GM12865 (cell line): ENCODE measurements around the gene NT5DC1.
"Not testable (repeated sequence)": the region's sequence is repeated elsewhere in the genome, so short reads cannot be mapped to it uniquely, and the experiment has no call there.

Experiments used
- DNase-seq: peaks from one replicate; pipeline ENCODE4 v3.0.0; 2010; ENCODE audit warnings: low read depth
- H3K4me3 ChIP-seq: 2 replicates; pipeline ENCODE4 v1.5.1; 2011; ENCODE audit warnings: mild to moderate bottlenecking, low read depth, low read length, control low read depth
- TF ChIP-seq, protein P1 (sequence below): IDR thresholded peaks from 2 replicates; pipeline ENCODE4 v1.5.1; 2011; ENCODE audit warnings: low read length, control low read depth, low read depth, inconsistent platforms; ENCODE audit not compliant: insufficient read depth; ENCODE audit errors: missing control alignments

Gene NT5DC1

DNA sequence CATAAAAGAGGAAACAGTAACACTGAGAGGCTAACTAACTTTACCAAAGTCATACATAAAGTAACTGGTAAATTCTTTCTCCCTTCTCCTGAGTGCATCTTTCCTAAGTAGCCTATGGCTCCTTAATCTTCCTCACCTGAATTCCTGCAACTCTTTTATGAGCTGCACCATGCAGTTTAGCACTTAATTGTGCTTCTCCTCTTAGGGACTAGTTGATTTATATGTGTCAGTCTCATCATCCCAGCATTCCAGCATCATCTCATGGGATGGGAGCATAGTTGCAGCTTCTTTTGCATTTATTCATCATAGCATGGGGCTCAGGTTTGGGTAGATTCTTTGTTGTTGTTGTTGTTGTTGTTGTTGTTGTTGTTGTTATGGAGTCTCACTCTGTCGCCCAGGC is 182.5 kb downstream of the NT5DC1 start:
- no peak overlapping the region for H3K4me3 ChIP-seq
- no peak for DNase-seq
- TF ChIP-seq, protein P1, sequence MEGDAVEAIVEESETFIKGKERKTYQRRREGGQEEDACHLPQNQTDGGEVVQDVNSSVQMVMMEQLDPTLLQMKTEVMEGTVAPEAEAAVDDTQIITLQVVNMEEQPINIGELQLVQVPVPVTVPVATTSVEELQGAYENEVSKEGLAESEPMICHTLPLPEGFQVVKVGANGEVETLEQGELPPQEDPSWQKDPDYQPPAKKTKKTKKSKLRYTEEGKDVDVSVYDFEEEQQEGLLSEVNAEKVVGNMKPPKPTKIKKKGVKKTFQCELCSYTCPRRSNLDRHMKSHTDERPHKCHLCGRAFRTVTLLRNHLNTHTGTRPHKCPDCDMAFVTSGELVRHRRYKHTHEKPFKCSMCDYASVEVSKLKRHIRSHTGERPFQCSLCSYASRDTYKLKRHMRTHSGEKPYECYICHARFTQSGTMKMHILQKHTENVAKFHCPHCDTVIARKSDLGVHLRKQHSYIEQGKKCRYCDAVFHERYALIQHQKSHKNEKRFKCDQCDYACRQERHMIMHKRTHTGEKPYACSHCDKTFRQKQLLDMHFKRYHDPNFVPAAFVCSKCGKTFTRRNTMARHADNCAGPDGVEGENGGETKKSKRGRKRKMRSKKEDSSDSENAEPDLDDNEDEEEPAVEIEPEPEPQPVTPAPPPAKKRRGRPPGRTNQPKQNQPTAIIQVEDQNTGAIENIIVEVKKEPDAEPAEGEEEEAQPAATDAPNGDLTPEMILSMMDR, result no peak

DNA sequence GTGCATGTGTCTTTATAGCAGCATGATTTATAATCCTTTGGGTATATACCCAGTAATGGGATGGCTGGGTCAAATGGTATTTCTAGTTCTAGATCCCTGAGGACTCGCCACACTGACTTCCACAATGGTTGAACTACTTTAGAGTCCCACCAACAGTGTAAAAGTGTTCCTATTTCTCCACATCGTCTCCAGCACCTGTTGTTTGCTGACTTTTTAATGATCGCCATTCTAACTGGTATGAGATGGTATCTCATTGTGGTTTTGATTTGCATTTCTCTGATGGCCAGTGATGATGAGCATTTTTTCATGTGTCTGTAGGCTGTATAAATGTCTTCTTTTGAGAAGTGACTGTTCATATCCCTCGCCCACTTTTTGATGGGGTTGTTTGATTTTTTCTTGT is 184.3 kb downstream of the NT5DC1 start:
- H3K4me3 ChIP-seq, DNase-seq: not testable (repeated sequence)

DNA sequence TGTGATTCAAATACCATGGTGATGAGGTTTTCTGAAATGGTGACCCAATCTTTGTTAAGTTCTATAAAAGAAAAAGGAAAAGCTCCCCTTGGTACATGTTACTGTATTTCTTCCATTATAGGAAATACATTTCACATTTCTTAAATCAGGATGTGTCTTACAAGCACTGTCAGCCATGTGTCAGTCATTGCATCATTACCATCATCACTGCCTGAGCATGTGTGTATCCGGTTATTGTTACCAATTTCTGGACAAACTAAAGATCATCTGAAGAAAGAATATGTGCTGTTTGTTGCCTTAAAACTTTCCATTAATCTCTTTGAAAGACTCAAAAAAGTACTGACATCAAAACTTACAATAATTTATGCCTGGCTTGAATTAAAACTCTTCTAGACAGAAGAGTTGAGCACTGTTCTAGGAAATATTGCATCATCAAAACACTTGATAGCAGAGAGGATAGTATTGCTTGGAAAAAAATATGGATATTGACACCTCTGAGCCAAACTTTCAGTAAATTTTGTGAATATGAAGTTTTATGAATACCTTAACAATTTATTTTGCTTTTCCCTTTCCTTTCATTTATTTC is 186.2 kb downstream of the NT5DC1 start:
- H3K4me3 ChIP-seq, result no peak overlapping the region
- no peak for DNase-seq
- TF ChIP-seq, protein P1, result no peak

DNA sequence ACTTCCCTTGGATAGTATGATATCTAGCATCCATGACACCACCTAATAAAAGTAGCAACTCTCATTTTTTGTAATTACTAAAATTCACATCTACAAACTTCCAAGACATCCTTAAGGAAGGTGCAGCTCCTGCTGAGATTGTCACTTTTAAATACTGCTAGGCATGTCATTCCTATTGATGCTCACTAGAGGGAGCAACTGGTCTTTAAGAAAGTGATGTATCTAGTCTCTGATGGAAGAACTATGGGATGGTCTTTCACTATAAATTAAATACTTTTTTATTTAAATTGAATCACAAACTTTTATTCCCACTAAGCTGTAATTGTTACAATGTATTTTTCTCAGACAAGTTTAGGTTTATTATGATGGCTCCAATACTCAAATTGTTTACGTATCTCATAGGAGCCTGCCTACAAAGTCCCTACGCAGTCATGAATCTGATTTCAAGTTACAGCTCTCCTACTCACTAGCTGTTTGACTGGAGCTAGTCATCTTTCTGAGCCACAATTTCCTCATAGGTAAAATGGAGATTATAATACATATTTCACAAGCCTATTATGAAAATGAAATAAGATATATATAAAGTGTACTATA is 187.1 kb downstream of the NT5DC1 start:
- DNase-seq, result peak; percentile 53
- TF ChIP-seq, protein P1, result peak; percentile 74
- H3K4me3 ChIP-seq, result no peak overlapping the region

DNA sequence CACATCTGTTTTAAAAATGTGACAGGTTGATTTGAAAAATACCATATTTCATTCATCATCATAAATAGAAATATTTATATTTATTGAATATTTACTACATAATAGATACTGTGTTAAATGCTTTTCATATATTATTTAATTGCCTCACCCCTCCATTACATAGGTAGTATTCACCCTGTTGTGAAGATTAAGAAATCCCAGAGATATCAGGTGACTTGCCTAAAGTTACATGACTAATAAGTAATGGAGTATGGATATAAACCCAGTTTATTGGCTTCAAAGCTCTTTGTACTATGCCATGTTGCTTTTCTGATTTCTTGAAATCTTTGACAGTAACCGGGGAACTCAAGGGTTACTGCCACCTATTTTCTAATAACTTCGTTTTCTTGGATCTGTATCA is 189.2 kb downstream of the NT5DC1 start:
- H3K4me3 ChIP-seq, result no peak overlapping the region
- TF ChIP-seq, protein P1, result no peak
- DNase-seq, result no peak

DNA sequence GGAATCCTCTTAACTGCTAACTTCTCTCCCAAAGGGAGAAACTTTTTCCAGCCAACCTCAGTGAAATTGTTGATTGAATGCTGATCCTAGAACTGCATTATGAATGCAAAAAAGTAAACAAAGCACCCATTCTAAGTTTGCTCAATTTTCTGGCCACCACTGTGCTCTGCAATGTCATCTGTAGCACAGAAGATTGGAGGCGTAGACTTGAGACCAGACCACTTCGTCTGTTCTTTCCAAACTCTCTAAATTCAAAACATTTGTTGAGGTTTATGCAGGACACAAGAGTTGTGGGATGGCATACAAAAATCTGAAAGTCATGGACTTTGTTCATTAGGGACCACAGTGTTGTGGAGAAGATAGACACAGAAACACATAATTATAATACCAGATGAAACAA is 190.1 kb downstream of the NT5DC1 start:
- no peak for DNase-seq
- TF ChIP-seq, protein P1, result no peak
- no peak overlapping the region for H3K4me3 ChIP-seq

DNA sequence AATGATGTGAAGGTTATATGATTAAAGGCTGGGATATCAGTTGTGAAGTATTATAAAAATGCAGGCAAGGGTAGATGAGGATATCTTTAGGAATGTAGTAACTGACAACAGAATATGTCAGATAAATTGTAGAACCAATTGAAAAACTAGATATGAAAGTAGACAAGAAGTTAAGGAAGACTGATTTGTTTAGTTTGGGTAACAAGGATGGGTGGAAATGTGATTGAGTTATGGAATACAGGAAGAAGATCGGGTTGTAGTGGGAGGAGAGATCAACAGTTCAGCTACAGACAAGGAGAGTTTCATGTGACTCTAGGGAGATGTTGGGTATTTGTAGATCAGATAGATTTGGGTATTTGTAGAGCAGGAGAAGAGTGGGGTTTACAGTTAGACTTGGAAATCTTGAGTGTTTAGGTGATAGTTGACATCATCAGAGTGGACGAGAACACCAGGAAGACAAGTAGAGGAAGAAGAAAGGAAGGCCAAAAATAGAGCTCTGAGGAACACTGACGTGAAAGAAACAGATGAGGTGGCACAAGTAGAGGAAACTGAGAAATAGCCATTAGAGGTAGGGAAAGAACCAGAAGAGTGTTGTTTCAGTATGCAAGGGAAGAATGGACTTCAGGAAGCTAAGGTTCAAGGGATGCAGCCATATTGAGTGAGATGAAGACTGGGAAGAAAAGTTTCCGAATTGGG is 191.2 kb downstream of the NT5DC1 start:
- H3K4me3 ChIP-seq, result no peak overlapping the region
- TF ChIP-seq, protein P1, result no peak
- no peak for DNase-seq
